Activated CD4-positive, alpha-beta T cell treated with anti-CD3 and anti-CD28 coated beads, Interleukin-2, amount 50 U/mL, for 1 hour (primary cell): ENCODE measurements around the gene BARX1.

Source experiments
- DNase-seq: peaks from one replicate; pipeline ENCODE4 v3.0.0-alpha.2; 2020

BARX1 gene

GRCh38 chr9:93916358-93916757, 38.8 kb downstream of the BARX1 start:
- no peak for DNase-seq

GRCh38 chr9:93911801-93912554, 43.2 kb downstream of the BARX1 start:
- no peak for DNase-seq

- no peak for DNase-seq
Observed at GRCh38 chr9:93911136-93911745, 43.9 kb downstream of the BARX1 start.

GRCh38 chr9:93910598-93910997, 44.6 kb downstream of the BARX1 start:
- no peak for DNase-seq

GRCh38 chr9:93910196-93910595, 45.0 kb downstream of the BARX1 start:
- no peak for DNase-seq

GRCh38 chr9:93909242-93909616, 45.9 kb downstream of the BARX1 start:
- DNase-seq: no peak

- DNase-seq: no peak
Observed at GRCh38 chr9:93908591-93909241, 46.4 kb downstream of the BARX1 start.

- DNase-seq: no peak
Observed at GRCh38 chr9:93907551-93908199, 47.5 kb downstream of the BARX1 start.

GRCh38 chr9:93906195-93906880, 48.8 kb downstream of the BARX1 start:
- no peak for DNase-seq

GRCh38 chr9:93905473-93906133, 49.6 kb downstream of the BARX1 start:
- no peak for DNase-seq

GRCh38 chr9:93904649-93905472, 50.3 kb downstream of the BARX1 start:
- DNase-seq: no peak

GRCh38 chr9:93903886-93904648, 51.1 kb downstream of the BARX1 start:
- DNase-seq: no peak

- DNase-seq: no peak
Observed at GRCh38 chr9:93902780-93903655, 52.1 kb downstream of the BARX1 start.

- no peak for DNase-seq
Observed at GRCh38 chr9:93902051-93902779, 52.9 kb downstream of the BARX1 start.
